Muscle of back (tissue), 11 donors: ENCODE measurements around the gene IFNL2. TPM values are rescaled to one million over a fixed set of nuclear protein-coding genes. Genes with fewer than 3 reads are reported as not detected.
A peak's percentile ranks its signal among the peaks of the same experiment; 100 is the strongest.
"Not testable (repeated sequence)": the region's sequence is repeated elsewhere in the genome, so short reads cannot be mapped to it uniquely, and the experiment has no call there.

Experiments used
- DNase-seq, 3 donors: peaks; one replicate each; pipeline versions ENCODE4 v3.0.0 to v3.0.0-alpha.2; 2013
- polyA plus RNA-seq, 10 donors: library from polyadenylated mRNA; unstranded; fragments of 120-200 nt; gene quantifications; one replicate each; pipeline ENCODE4 v1.2.1, GENCODE V29; 2013; ENCODE audit not compliant: insufficient read length in 10 of 10

The IFNL2 gene
- polyA plus RNA-seq, 10 donors = not detected

DNA sequence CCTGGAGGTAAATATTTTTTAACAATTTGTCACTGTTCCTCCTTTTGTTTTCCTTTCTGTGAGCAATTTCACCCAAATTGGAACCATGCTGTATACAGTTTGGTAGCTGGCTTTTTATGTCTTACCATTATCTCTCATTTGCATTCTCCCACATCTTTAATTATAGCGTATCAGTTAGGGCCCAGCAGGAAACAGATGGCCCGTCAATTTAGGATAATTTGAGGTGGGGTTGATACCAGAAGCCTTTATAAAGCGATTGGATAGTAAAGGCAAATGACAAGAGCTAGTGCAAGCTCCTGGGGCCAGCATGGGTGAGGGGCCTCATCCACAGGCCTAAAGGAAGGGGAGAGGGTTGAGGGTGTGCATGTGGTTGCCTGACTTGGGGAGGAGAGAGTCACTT, 15.7 kb upstream of the IFNL2 start:
- DNase-seq = no peak

DNA sequence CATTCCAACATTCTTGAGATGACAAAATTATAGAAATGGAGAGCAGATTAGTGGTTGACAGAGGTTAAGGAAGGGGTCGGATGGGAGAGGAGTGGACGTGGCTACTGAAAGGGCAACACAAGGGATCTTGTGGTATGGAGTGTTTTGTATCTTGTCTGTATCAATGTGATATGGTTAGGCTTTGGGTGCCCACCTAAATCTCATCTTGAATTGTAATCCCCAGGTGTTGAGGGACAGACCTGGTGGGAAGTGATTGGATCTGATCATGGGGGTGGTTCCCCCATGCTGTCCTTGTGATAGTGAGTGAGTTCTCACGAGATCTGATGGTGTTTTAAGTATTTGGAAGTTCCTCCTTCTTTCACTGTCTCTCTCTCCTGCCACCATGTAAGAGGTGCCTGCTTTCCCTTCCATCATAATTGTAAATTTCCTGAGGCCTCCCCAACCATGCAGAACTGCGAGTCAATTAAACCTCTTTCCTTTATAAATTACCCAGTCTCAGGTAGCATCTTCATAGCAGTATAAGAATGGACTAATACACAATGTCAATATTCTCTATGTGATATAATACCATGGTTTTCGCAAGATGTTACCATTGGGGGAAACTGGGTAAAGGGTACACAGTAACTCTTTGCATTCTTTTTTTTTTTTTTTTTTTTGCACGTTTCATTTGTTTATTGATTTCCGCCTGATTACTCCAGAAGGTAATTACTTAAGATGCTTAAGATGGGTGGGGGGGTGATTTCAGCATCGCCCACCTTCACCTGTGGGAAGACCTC, 14.6 kb upstream of the IFNL2 start:
- no peak for DNase-seq

DNA sequence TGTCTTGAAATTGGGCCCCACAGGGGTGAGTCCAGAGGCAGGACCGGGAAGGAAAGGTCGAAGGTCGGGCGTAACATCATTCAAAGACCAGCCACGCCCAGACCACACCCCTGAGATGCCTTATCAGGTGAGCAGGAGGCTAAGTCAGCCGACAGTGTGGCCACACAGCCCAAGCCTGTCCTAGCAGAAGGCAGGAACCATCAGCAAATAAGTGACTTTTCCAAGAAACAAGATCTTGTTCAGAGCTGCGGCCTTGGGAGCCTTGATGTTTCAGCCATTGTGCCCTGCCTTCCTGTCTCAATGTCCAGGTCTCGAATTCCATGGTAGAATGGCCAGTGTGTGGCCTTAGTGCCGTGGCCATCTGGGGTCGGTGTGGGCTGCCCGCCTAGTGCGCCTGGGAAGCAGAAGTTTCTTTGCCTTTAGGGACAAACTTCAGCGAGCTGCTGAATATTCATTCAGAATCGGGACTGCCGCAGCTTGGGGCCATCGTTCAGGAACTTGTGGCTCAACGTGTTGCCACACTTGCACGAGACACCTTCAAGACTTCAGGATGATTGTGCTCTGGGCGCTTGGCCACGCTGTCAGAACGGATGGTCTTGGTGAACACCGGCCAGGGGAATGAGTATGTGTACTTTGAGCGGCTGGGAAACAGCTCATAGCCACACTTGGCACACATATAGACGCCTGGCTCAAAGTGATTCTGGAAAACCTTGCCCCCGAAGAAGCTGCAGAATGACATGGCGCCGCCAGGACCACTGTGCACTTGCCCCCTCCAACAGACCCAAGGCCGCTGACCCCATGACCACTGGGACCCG, 13.5 kb upstream of the IFNL2 start:
- no peak for DNase-seq

DNA sequence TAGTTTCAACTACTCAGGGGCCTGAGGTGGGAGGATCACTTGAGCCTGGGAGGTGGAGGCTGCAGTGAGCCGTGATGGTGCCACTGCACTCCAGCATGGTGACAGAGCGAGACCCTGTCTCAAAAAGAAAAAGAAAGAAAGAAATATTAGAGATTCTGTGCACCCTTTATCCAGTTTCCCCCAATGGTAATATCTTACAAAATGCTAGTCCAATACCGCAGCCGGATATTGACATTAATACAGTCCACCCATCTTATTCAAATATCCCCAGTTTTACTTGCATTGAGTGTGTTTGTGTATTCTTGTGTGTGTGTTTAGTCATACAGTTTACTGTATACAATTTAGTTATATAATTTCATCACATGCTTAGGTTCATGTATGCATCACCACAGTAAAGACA, 11.0 kb upstream of the IFNL2 start:
- DNase-seq = no peak

DNA sequence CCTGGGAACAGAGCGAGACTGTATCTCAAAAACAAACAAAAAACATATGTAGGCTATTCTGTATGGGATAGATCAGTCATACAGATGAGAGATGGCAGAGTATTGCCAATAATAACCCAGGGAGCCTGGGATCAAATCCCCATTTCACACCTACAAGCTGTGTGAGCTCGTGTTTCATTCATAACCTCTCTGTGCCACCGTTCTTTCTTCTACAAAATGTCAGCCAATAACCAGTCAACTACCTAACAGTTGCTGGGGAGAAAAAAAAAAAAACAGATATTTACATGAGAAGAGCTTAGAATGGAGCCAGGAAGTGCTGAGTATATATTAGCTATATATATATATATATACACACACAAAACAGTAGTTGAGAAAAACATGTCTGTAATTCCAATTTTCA, 6.5 kb upstream of the IFNL2 start:
- DNase-seq = no peak

DNA sequence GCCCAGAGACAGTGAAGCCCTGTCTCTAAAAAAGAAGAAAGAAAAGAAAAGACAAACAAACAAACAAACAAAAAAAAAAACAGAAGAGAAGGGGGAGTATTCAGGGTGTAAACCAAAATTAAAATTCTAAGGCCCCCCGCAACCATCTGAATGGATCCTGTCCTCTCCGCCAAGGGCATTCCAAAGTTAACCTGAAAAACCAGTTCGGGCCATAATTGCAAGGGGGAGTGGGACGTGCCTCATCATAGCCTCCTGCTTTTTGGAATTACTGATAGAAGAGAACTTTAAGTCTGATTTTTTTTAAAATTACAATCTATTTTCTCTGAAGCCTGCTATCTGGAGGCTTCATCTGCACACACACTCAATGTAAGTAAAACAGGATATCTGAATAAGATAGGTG, 5.7 kb upstream of the IFNL2 start:
- no peak for DNase-seq

DNA sequence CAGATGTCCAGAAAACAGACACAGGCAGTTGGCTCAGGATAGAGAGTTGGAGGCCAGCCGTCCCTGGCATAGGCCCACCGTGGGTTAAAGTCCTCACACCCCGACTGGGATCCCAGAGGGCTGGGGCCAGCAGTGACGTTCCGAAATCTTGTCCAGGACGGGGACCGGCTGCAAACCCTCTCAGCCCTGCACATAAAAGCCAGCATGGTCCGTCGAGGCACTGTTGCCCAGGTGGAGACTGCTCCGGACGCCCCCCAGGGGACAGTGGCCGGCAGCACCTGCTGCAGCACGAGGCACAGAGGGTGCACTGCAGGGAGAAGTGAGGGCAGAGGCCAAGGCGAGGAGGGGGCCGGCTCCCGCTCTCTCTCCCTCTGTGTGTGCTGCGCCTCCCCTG, 4.3 kb upstream of the IFNL2 start:
- DNase-seq = peak in 1 of 3 donors; percentile 7

DNA sequence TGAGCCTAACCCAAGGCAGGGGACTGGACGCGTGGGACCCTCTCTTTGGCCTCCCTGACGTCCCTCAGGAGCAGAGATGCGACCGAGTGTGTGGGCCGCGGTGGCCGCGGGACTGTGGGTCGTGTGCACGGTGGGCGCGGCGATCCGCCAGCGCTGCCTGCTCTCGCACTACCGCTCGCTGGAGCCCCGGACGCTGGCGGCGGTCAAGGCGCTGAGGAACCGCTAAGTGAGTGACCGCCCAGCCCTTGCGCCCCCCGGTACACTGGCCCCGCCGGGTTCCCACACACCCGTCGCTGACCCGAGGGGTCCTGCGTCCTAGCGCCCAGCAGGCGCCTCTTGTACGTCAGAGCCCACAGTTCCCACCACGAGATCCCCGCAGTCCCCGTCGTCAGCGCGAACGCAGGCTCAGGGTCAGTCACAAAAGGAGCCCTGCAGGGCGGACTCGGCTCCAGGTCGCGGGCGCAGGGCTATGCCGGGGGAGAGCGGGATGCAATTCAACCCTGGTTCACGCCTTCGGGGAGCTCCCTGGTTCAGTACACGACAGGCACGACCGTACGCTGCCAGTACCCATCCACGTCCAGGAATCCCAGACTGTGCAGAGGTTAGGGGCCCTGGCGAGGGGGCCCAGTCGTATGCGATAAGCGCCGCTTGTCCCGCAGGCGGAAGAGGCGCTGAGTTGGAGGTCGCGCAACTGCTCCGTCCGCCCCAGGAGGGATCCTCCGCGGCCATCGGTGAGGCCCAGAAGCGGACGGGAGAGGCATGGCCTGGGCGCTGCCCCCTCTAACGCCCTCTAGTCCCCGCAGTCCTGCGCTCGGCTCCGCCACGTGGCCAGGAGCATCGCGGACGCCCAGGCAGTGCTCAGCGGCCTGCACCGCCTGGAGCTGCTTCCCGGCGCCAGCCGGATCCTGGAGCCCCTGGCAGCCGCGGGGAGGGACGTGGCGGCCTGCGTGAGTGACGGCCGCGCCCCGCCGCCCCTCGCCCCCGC, 3.6 kb upstream of the IFNL2 start:
- DNase-seq = peak in 1 of 3 donors; percentile 60

DNA sequence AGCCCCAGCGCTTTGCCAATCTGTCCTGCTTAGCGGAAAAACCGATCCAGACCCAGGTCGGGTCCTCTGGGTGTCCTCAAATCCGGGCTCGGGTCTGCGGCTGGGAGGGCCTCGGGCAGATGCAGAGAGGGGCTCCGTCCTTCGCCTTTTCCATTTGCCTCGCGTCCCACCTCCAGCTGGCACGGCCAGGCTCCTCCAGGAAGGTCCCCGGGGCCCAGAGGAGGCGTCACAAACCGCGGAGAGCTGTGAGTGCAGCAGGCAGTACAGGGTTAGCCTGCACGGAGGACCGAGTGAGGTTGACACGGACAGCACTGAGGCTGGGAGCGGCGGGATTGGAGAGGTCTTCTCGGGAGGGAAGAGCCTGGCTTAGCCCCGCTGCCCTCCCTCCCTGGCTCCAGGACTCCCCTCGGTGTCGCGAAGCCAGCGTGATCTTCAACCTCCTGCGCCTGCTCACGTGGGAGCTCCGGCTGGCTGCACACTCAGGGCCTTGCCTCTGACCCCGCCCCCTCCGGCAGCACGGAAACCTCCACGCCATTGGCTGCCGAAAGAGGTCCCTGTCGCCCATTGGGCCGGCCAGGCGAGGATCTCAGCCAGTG, 2.8 kb upstream of the IFNL2 start:
- peak in 1 of 3 donors; percentile 18 for DNase-seq

DNA sequence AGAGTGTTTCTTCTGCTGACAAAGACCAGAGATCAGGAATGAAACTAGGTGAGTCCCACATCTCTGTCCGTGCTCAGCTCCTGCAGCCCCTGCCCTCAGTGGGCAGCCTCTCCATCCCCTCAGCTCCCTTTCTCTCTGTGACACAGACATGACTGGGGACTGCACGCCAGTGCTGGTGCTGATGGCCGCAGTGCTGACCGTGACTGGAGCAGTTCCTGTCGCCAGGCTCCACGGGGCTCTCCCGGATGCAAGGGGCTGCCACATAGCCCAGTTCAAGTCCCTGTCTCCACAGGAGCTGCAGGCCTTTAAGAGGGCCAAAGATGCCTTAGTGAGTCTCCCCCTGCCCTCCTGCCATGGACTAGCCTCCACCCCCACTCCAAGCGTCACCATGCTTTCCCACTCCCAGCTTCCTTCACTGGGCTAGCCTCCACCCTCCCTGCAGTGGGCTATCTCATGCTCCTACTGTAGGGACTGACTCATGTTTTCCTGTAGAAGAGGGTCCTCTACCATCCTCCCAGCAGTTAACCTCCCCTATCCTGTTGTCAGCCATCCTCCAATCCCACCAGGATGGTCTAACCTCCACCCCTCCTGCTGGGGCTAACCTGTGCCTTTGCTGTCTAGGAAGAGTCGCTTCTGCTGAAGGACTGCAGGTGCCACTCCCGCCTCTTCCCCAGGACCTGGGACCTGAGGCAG, 481 bp downstream of the IFNL2 start:
- DNase-seq = not testable (repeated sequence)

DNA sequence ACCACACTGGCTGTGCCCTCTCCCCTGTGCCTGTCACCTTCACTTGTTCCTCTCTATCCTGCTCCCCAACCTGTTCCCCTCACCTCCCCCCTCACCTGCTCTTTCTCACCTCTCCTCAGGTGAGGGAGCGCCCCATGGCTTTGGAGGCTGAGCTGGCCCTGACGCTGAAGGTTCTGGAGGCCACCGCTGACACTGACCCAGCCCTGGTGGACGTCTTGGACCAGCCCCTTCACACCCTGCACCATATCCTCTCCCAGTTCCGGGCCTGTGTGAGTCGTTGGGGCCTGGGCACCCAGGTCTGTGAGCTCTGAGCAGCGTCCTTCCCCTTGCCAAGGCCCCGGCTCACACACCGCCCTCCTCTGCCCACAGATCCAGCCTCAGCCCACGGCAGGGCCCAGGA, 1.2 kb downstream of the IFNL2 start:
- DNase-seq = not testable (repeated sequence)

DNA sequence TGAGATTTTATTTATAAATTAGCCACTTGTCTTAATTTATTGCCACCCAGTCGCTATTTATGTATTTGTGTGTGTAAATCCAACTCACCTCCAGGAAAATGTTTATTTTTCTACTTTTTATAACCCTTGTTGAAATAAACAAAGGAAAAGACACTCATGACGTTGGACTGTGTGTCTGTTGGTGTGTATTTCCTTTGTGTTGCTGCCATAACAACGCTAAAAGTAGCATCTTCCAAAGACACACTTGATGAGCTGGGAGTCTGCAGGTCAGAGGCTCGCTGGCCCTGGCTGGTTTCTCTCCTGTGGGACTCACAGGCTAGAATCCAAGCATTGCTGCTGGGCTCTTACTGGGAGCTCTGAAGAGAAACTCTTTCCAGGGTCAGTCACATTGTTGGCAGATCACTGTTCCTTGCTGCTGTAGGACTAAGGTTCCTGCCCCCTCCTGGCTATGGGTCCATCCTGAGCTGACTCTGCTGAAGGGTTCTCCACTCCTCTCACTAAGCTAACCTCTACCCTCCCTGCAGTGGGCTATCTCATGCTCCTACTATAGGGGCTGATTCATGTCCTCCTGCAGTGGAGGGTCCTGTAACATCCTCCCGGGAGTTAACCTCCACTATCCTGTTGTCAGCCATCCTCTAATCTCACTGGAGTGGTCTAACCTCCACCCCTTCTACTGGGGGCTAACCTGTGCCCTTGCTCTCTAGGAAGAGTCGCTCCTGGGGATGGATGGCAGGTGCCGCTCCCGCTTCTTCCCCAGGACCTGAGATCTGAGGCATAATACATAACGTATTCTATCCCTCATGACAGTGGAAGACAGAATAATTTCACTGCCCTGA, 2.1 kb downstream of the IFNL2 start:
- DNase-seq = peak in 1 of 3 donors; percentile 38

DNA sequence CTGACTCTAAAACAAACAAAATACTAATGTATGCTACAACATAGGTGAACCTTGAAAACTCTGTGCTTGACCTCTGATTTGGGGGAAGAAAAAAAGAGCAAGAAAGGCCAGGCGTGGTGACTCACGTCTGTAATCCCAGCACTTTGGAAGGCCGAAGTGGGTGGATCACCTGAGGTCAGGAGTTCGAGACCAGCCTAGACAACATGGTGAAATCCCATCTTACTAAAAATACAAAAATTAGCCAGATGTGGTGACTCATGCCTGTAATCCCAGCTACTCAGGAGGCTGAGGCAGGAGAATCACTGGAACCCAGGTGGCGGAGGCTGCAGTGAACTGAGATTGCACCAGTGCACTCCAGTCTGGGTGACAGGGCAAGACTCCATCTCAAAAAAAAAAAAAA, 5.7 kb downstream of the IFNL2 start:
- not testable (repeated sequence) for DNase-seq

DNA sequence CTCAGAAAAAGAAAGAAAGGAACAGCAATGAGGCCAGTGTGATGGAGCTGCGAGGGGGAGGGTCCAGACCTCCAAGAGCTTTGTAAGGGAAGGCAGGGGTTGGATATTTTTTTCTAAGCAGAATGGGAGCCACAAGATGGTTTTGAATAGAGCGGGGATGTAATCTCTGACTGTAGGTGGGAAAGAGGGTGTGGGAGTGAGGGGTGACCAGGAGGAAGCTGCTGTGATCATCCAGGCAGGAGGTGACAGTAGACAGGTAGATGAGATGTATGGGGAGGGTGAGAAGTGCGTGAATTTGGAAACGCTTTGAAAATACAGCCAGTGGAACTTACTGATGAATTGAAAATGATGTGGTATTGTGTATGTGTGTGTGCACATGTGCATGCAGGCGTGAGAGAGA, 7.4 kb downstream of the IFNL2 start:
- no peak for DNase-seq

DNA sequence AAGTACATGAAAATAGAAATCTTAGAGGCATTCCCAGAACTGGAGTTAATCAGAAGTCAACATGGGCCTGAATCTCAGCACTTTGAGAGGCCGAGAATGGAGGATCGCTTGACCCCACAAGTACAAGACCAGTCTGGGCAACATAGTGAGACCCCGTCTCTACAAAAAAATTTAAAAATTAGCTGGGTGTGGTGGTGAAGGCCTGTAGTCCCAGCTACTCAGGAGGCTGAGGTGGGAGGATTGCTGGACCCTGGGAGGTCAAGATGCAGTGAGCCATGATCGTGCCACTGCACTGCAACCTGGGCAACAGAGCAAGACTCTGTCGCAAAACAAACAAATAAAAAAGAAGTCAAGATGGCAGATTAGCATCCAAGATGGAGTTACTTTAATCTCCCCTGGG, 8.5 kb downstream of the IFNL2 start:
- no peak for DNase-seq

DNA sequence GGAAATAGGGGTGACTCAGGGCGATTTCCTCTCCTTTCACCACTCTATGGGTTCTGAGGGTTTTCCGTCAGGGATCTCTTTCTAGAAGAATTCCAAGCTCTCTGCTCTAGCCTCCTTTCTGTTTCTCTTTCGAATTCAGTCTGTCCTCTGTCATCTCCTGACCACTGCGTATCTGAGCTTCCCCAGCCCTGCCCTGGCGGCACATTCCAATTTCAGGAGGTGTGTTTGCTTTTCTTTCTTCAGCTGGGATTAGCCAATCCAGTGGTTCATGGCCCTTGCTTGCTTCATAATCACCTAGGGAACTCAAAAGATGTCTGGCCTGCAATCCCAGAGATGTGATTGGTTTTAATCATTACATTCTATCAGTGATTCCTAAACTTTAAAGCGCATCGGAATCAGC, 9.4 kb downstream of the IFNL2 start:
- no peak for DNase-seq

DNA sequence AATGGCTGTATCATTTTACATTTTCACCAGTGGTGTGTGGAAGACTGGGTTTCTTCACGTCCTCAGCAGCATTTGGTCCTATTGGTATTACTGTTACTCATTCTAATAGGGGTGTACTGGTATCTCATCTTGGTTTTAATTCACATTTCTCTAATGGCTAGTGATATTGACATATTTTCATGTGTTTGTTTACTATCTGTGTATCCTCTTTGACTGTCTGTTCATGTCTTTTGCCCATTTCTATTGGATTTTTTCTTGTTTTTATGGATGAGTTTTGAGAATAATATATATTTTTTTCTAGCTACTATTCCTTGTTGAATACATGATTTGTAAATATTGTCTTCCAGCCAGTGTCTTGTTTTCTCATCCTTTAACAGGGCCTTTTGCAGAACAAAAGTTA, 13.8 kb downstream of the IFNL2 start:
- no peak for DNase-seq

DNA sequence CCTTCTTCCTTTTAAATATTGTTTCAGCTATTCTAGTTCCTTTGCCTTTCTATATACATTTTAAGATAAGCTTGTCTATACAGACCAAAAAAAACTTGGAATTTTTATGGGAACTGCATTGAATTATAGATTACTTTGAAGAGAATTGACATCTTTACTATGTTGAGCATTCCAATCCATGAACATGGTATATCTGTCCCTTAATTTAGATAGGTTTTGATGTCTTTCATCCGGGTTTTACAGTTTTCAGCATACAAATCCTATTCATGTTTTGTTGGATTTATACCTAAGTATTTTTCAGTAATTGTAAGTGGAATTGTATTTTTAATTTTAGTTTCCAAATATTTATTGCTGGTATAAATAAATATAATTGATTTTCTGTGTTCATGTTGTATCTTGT, 15.8 kb downstream of the IFNL2 start:
- no peak for DNase-seq

DNA sequence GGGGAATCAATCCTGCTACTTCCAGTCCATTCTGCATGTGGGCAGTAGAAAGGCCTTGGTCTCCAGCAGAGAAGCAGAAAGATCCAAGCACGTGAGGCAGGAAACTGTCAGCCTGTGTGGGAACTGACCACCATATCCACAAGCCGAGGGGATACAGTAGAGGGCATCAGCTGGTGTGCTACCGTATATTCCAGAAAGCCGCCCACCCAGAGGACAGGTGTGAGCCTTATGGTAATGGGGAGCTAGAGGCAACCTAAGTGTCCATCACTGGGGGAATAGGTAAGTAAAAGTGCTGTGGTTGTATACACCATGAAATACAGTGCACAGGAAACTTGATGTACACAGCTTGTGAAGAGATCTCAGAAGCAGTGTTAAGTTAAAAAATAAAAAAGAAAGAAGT, 25.2 kb downstream of the IFNL2 start:
- no peak for DNase-seq

DNA sequence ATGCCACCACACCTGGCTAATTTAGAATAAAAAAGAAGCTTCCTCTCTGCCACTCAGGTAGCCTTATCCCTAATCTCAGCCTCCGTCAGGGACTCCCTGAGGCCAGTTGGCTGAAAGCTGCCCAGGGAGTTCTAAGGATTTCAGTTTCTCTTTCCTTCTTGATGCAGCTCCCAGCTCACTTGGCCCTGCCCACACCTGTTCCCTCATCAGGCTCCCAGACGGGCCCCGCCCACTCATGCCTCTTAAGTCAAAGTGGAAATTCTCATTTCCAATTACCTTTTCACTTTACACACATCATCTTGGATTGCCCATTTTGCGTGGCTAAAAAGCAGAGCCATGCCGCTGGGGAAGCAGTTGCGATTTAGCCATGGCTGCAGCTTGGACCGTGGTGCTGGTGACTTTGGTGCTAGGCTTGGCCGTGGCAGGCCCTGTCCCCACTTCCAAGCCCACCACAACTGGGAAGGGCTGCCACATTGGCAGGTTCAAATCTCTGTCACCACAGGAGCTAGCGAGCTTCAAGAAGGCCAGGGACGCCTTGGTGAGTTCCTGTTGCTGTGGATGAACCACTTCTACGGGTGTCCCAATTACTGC, 28.0 kb downstream of the IFNL2 start, which contains the start of gene IFNL1:
IFNL1 (plus strand) TSS at position 353 of the 591 bp plus-strand sequence; CDS start at position 368, 15 bp downstream.
- no peak for DNase-seq
